ENCODE data around the gene LRRC2. TPM values are rescaled to one million over a fixed set of nuclear protein-coding genes. Genes with fewer than 3 reads are reported as not detected.
"Not testable (repeated sequence)": the region's sequence is repeated elsewhere in the genome, so short reads cannot be mapped to it uniquely, and the experiment has no call there.

Gene LRRC2
- total RNA-seq, 1 donor from 2014 or later = 0.87 TPM

GRCh38 chr3:46549989-46550388, 16.1 kb downstream of the LRRC2 start:
- no peaks in the 10 kb centered on the region for H3K4me1 Mint-ChIP-seq
- no peak for DNase-seq (ENCODE audit: low spot score in 2 of 2, unreplicated experiment in 2 of 2)
- no peak overlapping the region for H3K4me3 Mint-ChIP-seq
- no peak for TF ChIP-seq CTCF (IDR thresholded peaks at IDR 0.05; ENCODE audit: unreplicated experiment)
- H3K27me3 Mint-ChIP-seq (ENCODE audit: low read depth) = peaks cover 5% of the 10 kb centered on the region
- peaks cover 11% of the 10 kb centered on the region for H3K9me3 Mint-ChIP-seq
- no peak overlapping the region for H3K27ac Mint-ChIP-seq
- H3K36me3 Mint-ChIP-seq = no peaks in the 10 kb centered on the region

GRCh38 chr3:46549408-46549904, 16.6 kb downstream of the LRRC2 start:
- no peak for TF ChIP-seq CTCF (IDR thresholded peaks at IDR 0.05; ENCODE audit: unreplicated experiment)
- DNase-seq (ENCODE audit: low spot score in 2 of 2, unreplicated experiment in 2 of 2) = no peak
- Mint-ChIP-seq H3K4me3 (no peak overlapping the region), H3K36me3 (no peaks in the 10 kb centered on the region), H3K27ac (no peak overlapping the region), H3K4me1 (no peaks in the 10 kb centered on the region), H3K27me3 (ENCODE audit: low read depth) (peaks cover 5% of the 10 kb centered on the region), H3K9me3 (peaks cover 6% of the 10 kb centered on the region)

- H3K27ac Mint-ChIP-seq; DNase-seq (ENCODE audit: low spot score in 2 of 2, unreplicated experiment in 2 of 2); H3K9me3 Mint-ChIP-seq; H3K36me3 Mint-ChIP-seq; H3K4me3 Mint-ChIP-seq; H3K4me1 Mint-ChIP-seq; H3K27me3 Mint-ChIP-seq (ENCODE audit: low read depth): not testable (repeated sequence)
Measured at GRCh38 chr3:46548611-46549010, 17.5 kb downstream of the LRRC2 start.

GRCh38 chr3:46546896-46547440, 19.1 kb downstream of the LRRC2 start:
- H3K27me3 Mint-ChIP-seq (ENCODE audit: low read depth) = peaks cover 2% of the 10 kb centered on the region
- H3K36me3 Mint-ChIP-seq = no peaks in the 10 kb centered on the region
- H3K4me1 Mint-ChIP-seq = peaks cover 9% of the 10 kb centered on the region
- no peak overlapping the region for H3K4me3 Mint-ChIP-seq
- peaks cover 6% of the 10 kb centered on the region for H3K9me3 Mint-ChIP-seq
- no peak overlapping the region for H3K27ac Mint-ChIP-seq
- no peak for DNase-seq (ENCODE audit: low spot score in 2 of 2, unreplicated experiment in 2 of 2)
- no peak for TF ChIP-seq CTCF (IDR thresholded peaks at IDR 0.05; ENCODE audit: unreplicated experiment)

DNA sequence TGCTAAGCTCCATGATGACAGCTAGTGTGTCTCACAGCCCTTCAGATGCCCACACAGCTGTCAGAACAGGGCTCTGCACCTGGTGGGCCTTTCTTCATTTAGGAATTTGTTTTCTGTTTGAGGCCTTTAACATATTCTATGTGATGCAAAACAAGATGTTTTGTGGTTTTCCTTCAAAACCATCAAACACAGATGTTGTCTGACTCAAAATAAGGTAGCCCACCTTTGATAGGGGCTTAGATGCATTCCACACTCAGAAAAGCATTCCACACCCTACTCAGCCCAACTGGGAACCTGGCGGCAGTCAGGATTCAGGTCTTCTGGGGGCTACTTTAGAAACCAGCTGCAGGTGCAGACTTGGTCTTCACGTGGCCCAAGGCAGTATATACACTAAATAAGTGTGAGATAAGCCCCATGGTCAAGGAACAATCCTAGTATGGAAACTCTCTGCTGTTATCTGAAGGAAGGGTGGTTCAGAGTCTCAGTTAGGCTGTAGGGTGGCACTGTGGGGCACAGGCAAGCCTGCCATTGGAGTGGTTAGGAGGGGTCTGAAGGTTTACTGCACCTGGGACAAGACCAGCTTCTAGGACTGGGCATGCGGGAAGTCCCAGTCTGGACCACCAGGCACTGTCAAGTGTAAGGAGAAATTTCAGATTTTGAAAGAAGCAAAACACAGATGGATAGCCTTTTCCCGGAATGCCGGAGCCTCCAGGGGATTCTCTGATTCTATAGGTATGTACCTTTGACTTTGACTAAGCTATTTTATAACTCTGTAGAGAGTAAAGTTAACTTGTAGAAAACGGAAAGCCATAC, 20.1 kb downstream of the LRRC2 start:
- DNase-seq (ENCODE audit: low spot score in 2 of 2, unreplicated experiment in 2 of 2) = no peak
- peaks cover 9% of the 10 kb centered on the region for H3K4me1 Mint-ChIP-seq
- H3K27ac Mint-ChIP-seq = no peak overlapping the region
- no peak for TF ChIP-seq CTCF (IDR thresholded peaks at IDR 0.05; ENCODE audit: unreplicated experiment)
- H3K4me3 Mint-ChIP-seq = no peak overlapping the region
- no peaks in the 10 kb centered on the region for H3K36me3 Mint-ChIP-seq
- peaks cover 6% of the 10 kb centered on the region for H3K9me3 Mint-ChIP-seq
- H3K27me3 Mint-ChIP-seq (ENCODE audit: low read depth) = peaks cover 2% of the 10 kb centered on the region

- Mint-ChIP-seq H3K9me3 (peaks cover 6% of the 10 kb centered on the region), H3K27me3 (ENCODE audit: low read depth) (peaks cover 2% of the 10 kb centered on the region), H3K4me1 (peaks cover 9% of the 10 kb centered on the region), H3K4me3 (no peak overlapping the region), H3K36me3 (no peaks in the 10 kb centered on the region), H3K27ac (no peak overlapping the region)
- no peak for DNase-seq (ENCODE audit: low spot score in 2 of 2, unreplicated experiment in 2 of 2)
- TF ChIP-seq CTCF (IDR thresholded peaks at IDR 0.05; ENCODE audit: unreplicated experiment) = no peak
Measured at GRCh38 chr3:46544771-46545503, 21.2 kb downstream of the LRRC2 start.
